CD4-positive, alpha-beta memory T cell (primary cell): ENCODE results near the gene CNTN5. TPM values are rescaled to one million over a fixed set of nuclear protein-coding genes. Genes with fewer than 3 reads are reported as not detected.

Experiments
- CTCF ChIA-PET: fragments of 350-600 bp; sonication (Branson Sonifier 250); formaldehyde crosslinking; loops from one replicate; lab custom pipeline; 2021; ENCODE audit warnings: inconsistent platforms; ENCODE audit not compliant: partially characterized antibody; lab: Charles Lee
- POLR2A ChIA-PET: fragments of 350-600 bp; sonication (Branson Sonifier 250); formaldehyde crosslinking; loops from one replicate; lab custom pipeline; 2021; ENCODE audit not compliant: partially characterized antibody; lab: Charles Lee
- DNase-seq, 5 donors: peaks; one replicate each; pipeline versions ENCODE4 v3.0.0 to v3.0.0-alpha.2; 2020 to 2022; ENCODE audit warnings: mixed read lengths in 1 of 5
- H3K27ac ChIP-seq: one replicate; pipeline ENCODE4 v1.7.0; 2013; ENCODE audit warnings: low read depth, low read length
- H3K27me3 ChIP-seq: 2 replicates; pipeline ENCODE4 v1.7.0; 2013; ENCODE audit warnings: mild to moderate bottlenecking, low read length, moderate library complexity; ENCODE audit not compliant: insufficient read depth
- H3K36me3 ChIP-seq: 2 replicates; pipeline ENCODE4 v1.7.0; 2013; ENCODE audit warnings: mild to moderate bottlenecking, low read length, moderate library complexity; ENCODE audit not compliant: insufficient read depth
- H3K4me1 ChIP-seq: 2 replicates; pipeline ENCODE4 v1.7.0; 2013; ENCODE audit warnings: mild to moderate bottlenecking, low read length, moderate library complexity; ENCODE audit not compliant: insufficient read depth
- H3K4me3 ChIP-seq, 2 donors: one replicate each; pipeline ENCODE4 v1.7.0; 2013; ENCODE audit warnings: low read length in 2 of 2, mild to moderate bottlenecking in 1 of 2
- H3K9me3 ChIP-seq, 2 donors: one replicate each; pipeline ENCODE4 v1.7.0; 2013; ENCODE audit warnings: low read length in 2 of 2, control low read depth in 1 of 2; ENCODE audit not compliant: control insufficient read depth in 1 of 2
- H3K27ac Mint-ChIP-seq, 7 donors: one replicate each; pipeline ENCODE4 v1.8.0; 2020 to 2021; ENCODE audit warnings: mixed read lengths in 7 of 7, mild to moderate bottlenecking in 6 of 7, inconsistent platforms in 3 of 7, moderate library complexity in 3 of 7
- H3K27me3 Mint-ChIP-seq, 2 donors: one replicate each; pipeline ENCODE4 v1.8.0; 2020 to 2021; ENCODE audit warnings: mixed read lengths in 2 of 2
- H3K36me3 Mint-ChIP-seq, 2 donors: one replicate each; pipeline ENCODE4 v1.8.0; 2020 to 2021; ENCODE audit warnings: mixed read lengths in 2 of 2, inconsistent platforms in 1 of 2, mild to moderate bottlenecking in 1 of 2
- H3K4me1 Mint-ChIP-seq, 4 donors: one replicate each; pipeline ENCODE4 v1.8.0; 2020 to 2021; ENCODE audit warnings: mixed read lengths in 4 of 4, mild to moderate bottlenecking in 1 of 4
- H3K4me3 Mint-ChIP-seq, 8 donors: one replicate each; pipeline ENCODE4 v1.8.0; 2020 to 2021; ENCODE audit warnings: mixed read lengths in 8 of 8, mild to moderate bottlenecking in 7 of 8, moderate library complexity in 6 of 8, inconsistent platforms in 3 of 8
- H3K9me3 Mint-ChIP-seq, 8 donors: one replicate each; pipeline ENCODE4 v1.8.0; 2020 to 2021; ENCODE audit warnings: mixed read lengths in 8 of 8, mild to moderate bottlenecking in 5 of 8, inconsistent platforms in 3 of 8, moderate library complexity in 1 of 8
- intact Hi-C: fragments of 100-400 bp; cut with micrococcal nuclease; formaldehyde crosslinking; loops from one replicate; pipeline ENCODE4 v1.15.1; 2023
- polyA plus RNA-seq, 2 donors: library from polyadenylated mRNA; unstranded; fragments of 300-500 nt; fragmentation: Illumina TruSeq; gene quantifications; one replicate each; pipeline ENCODE4 v1.2.3, GENCODE V29; 2021
- total RNA-seq, 2 experiments: library from RNA; stranded (reverse); gene quantifications; one replicate each; pipeline ENCODE4 v1.2.3, GENCODE V29; 2021

CNTN5 gene
- total and polyA plus RNA-seq, 4 experiments from 2014 or later = not detected

GRCh38 chr11:100338144-100338840 is 1317.5 kb downstream of the CNTN5 start:
- no peaks in the 10 kb centered on the region for H3K9me3 ChIP-seq
- Mint-ChIP-seq H3K27ac (no peak overlapping the region), H3K9me3 (peaks cover 2 to 30% (median 8%) of the 10 kb centered on the region in 8 donors), H3K27me3 (no peaks in the 10 kb centered on the region), H3K4me3 (no peak overlapping the region), H3K36me3 (no peaks in the 10 kb centered on the region), H3K4me1 (no peaks in the 10 kb centered on the region)
- H3K36me3 ChIP-seq = no peaks in the 10 kb centered on the region
- H3K4me3 ChIP-seq = no peak overlapping the region
- POLR2A ChIA-PET = no interaction called here
- intact Hi-C loops = no loop called here
- CTCF ChIA-PET = no interaction called here
- no peaks in the 10 kb centered on the region for H3K4me1 ChIP-seq
- H3K27me3 ChIP-seq = no peaks in the 10 kb centered on the region
- peak in 1 of 5 donors; percentile 17 for DNase-seq
- no peak overlapping the region for H3K27ac ChIP-seq

- Histone ChIP-seq H3K9me3 (no peaks in the 10 kb centered on the region), H3K4me1 (no peaks in the 10 kb centered on the region), H3K4me3 (no peak overlapping the region), H3K27me3 (no peaks in the 10 kb centered on the region), H3K36me3 (no peaks in the 10 kb centered on the region), H3K27ac (no peak overlapping the region)
- no peak for DNase-seq
- intact Hi-C loops = no loop called here
- H3K4me3 Mint-ChIP-seq = no peak overlapping the region
- H3K4me1 Mint-ChIP-seq = no peaks in the 10 kb centered on the region
- peaks cover 2 to 32% (median 6%) of the 10 kb centered on the region in 8 donors for H3K9me3 Mint-ChIP-seq
- H3K27ac Mint-ChIP-seq = no peak overlapping the region
- ChIA-PET POLR2A (no interaction called here), CTCF (no interaction called here)
- no peaks in the 10 kb centered on the region for H3K27me3 Mint-ChIP-seq
- no peaks in the 10 kb centered on the region for H3K36me3 Mint-ChIP-seq
These were observed 1319.9 kb downstream of the CNTN5 start for GRCh38 chr11:100340466-100341319.

- Histone ChIP-seq H3K4me3 (no peak overlapping the region), H3K27ac (no peak overlapping the region), H3K9me3 (no peaks in the 10 kb centered on the region), H3K36me3 (no peaks in the 10 kb centered on the region), H3K4me1 (no peaks in the 10 kb centered on the region), H3K27me3 (no peaks in the 10 kb centered on the region)
- no peak for DNase-seq
- Mint-ChIP-seq H3K36me3 (no peaks in the 10 kb centered on the region), H3K27me3 (no peaks in the 10 kb centered on the region), H3K9me3 (peaks cover 0 to 13% (median 0%) of the 10 kb centered on the region in 8 donors), H3K4me1 (no peaks in the 10 kb centered on the region), H3K4me3 (no peak overlapping the region), H3K27ac (no peak overlapping the region)
- intact Hi-C loops = no loop called here
- ChIA-PET POLR2A (no interaction called here), CTCF (interaction anchor here (0.8 kb wide), 1 partner anchor 14 kb away, joined by 3 read pairs; no protein-coding TSS in a partner anchor)
These were observed 1332.3 kb downstream of the CNTN5 start for GRCh38 chr11:100353083-100353482.

- POLR2A ChIA-PET = no interaction called here
These were observed 1334.0 kb downstream of the CNTN5 start for GRCh38 chr11:100354736-100355135.

DNA sequence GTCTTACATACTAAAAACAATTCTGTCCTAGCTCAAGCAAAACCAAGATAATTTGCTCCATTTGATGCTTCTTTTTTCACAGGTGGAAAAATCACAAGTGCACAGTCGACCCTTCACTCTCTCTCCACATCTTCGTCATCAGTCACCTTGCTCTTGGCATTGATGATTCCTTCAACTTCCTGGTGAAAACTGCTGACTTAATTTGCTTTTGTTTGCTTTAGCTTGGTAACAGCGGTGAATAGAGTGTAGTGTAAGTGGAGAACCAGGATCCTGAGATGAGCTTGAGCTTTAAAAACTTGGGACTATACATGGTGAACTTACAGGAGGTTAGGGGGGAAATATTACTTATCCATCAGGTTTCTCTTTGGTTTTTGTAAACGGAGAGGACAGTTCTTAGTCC is 1335.3 kb downstream of the CNTN5 start:
- Mint-ChIP-seq H3K4me3 (no peak overlapping the region), H3K4me1 (no peaks in the 10 kb centered on the region), H3K27me3 (no peaks in the 10 kb centered on the region), H3K27ac (no peak overlapping the region), H3K36me3 (no peaks in the 10 kb centered on the region), H3K9me3 (peaks cover 0 to 12% (median under 1%) of the 10 kb centered on the region in 8 donors)
- DNase-seq = no peak
- ChIA-PET POLR2A (no interaction called here), CTCF (no interaction called here)
- no peaks in the 10 kb centered on the region for H3K9me3 ChIP-seq
- no peaks in the 10 kb centered on the region for H3K4me1 ChIP-seq
- no peak overlapping the region for H3K27ac ChIP-seq
- H3K36me3 ChIP-seq = no peaks in the 10 kb centered on the region
- no peak overlapping the region for H3K4me3 ChIP-seq
- intact Hi-C loops = no loop called here
- H3K27me3 ChIP-seq = no peaks in the 10 kb centered on the region

More at GRCh38 chr11:100354736-100355135, 1334.0 kb downstream of the CNTN5 start:
- intact Hi-C loops = no loop called here
- peaks cover 0 to 8% (median 0%) of the 10 kb centered on the region in 8 donors for H3K9me3 Mint-ChIP-seq
- H3K27me3 Mint-ChIP-seq = no peaks in the 10 kb centered on the region
- no peaks in the 10 kb centered on the region for H3K36me3 Mint-ChIP-seq
- Histone ChIP-seq H3K4me1 (no peaks in the 10 kb centered on the region), H3K27ac (no peak overlapping the region), H3K27me3 (no peaks in the 10 kb centered on the region), H3K4me3 (no peak overlapping the region), H3K9me3 (no peaks in the 10 kb centered on the region), H3K36me3 (no peaks in the 10 kb centered on the region)
- no peak for DNase-seq
- no peaks in the 10 kb centered on the region for H3K4me1 Mint-ChIP-seq
- CTCF ChIA-PET = no interaction called here
- H3K27ac Mint-ChIP-seq = no peak overlapping the region
- no peak overlapping the region for H3K4me3 Mint-ChIP-seq

- CTCF ChIA-PET = no interaction called here
- H3K36me3 ChIP-seq = no peaks in the 10 kb centered on the region
- no peak overlapping the region for H3K4me3 ChIP-seq
- H3K9me3 ChIP-seq = no peaks in the 10 kb centered on the region
- Mint-ChIP-seq H3K4me3 (no peak overlapping the region), H3K9me3 (peaks cover 4 to 25% (median 7%) of the 10 kb centered on the region in 8 donors), H3K27me3 (no peaks in the 10 kb centered on the region), H3K4me1 (no peaks in the 10 kb centered on the region), H3K27ac (no peak overlapping the region), H3K36me3 (no peaks in the 10 kb centered on the region)
- DNase-seq = no peak
- POLR2A ChIA-PET = no interaction called here
- no peaks in the 10 kb centered on the region for H3K4me1 ChIP-seq
- intact Hi-C loops = no loop called here
- H3K27me3 ChIP-seq = no peaks in the 10 kb centered on the region
- no peak overlapping the region for H3K27ac ChIP-seq
These were observed 1338.5 kb downstream of the CNTN5 start for GRCh38 chr11:100359281-100359680.

- no peak overlapping the region for H3K27ac ChIP-seq
- no peak overlapping the region for H3K4me3 ChIP-seq
- no peak for DNase-seq
- H3K36me3 ChIP-seq = no peaks in the 10 kb centered on the region
- POLR2A ChIA-PET = no interaction called here
- H3K4me1 ChIP-seq = no peaks in the 10 kb centered on the region
- H3K27me3 ChIP-seq = no peaks in the 10 kb centered on the region
- Mint-ChIP-seq H3K4me1 (no peaks in the 10 kb centered on the region), H3K27me3 (no peaks in the 10 kb centered on the region), H3K27ac (no peak overlapping the region), H3K4me3 (no peak overlapping the region), H3K36me3 (no peaks in the 10 kb centered on the region), H3K9me3 (peaks cover 4 to 32% (median 9%) of the 10 kb centered on the region in 8 donors)
- H3K9me3 ChIP-seq = peaks cover 0 to 4% of the 10 kb centered on the region in 2 donors
- intact Hi-C loops = no loop called here
- CTCF ChIA-PET = no interaction called here
These were observed 1347.1 kb downstream of the CNTN5 start for GRCh38 chr11:100367892-100368291.
